Right lobe of liver (tissue), 6 donors: ENCODE results near the gene KIAA0513. TPM values are rescaled to one million over a fixed set of nuclear protein-coding genes. Genes with fewer than 3 reads are reported as not detected.

Source experiments
- ATAC-seq, 4 donors: fragments of 200-7000 bp; cut with Tn5 transposase; one replicate each; pipeline ENCODE4 v1.9.1; 2020; ENCODE audit warnings: mild to moderate bottlenecking in 4 of 4, moderate library complexity in 4 of 4
- DNase-seq, 3 donors: peaks; one replicate each; pipeline ENCODE4 v3.0.0-alpha.2; 2020
- H3K27ac ChIP-seq, 3 donors: fragments of 200-600 bp; one replicate each; pipeline ENCODE4 v1.8.0; 2022
- H3K27me3 ChIP-seq, 2 donors: fragments of 200-600 bp; one replicate each; pipeline ENCODE4 v1.8.0; 2022
- H3K36me3 ChIP-seq, 4 donors: fragments of 200-600 bp; sonication (generic) in 1 of 4; one replicate each; pipeline versions ENCODE4 v1.5.1 to v1.8.0; 2017 to 2022; ENCODE audit warnings: control low read depth in 1 of 4
- H3K4me1 ChIP-seq, 4 donors: fragments of 200-600 bp; sonication (generic) in 1 of 4; one replicate each; pipeline versions ENCODE4 v1.5.1 to v1.8.0; 2017 to 2022; ENCODE audit warnings: control low read depth in 1 of 4
- H3K4me3 ChIP-seq, 3 donors: fragments of 200-600 bp; one replicate each; pipeline ENCODE4 v1.8.0; 2022
- H3K9me3 ChIP-seq, 4 donors: fragments of 200-600 bp; sonication (generic) in 1 of 4; one replicate each; pipeline versions ENCODE4 v1.5.1 to v1.8.0; 2017 to 2022; ENCODE audit warnings: control low read depth in 1 of 4
- POLR2A ChIP-seq: fragments of 450-650 bp; IDR thresholded peaks from one replicate; pipeline ENCODE4 v1.6.1; 2017; ENCODE audit warnings: antibody characterized with exemption, mild to moderate bottlenecking
- WGBS: methylation state at CpG from one replicate; pipeline ENCODE4 v1.1.6; 2018; ENCODE audit warnings: low coverage, low lambda C conversion rate; ENCODE audit not compliant: insufficient coverage; ENCODE audit errors: missing lambda C conversion rate; 5-methylcytosine and 5-hydroxymethylcytosine counted together
- intact Hi-C, 2 donors: fragments of 100-400 bp; cut with DNase I; formaldehyde crosslinking; loops; one replicate each; pipeline versions ENCODE4 v1.11.2 to v1.14.1; 2022
- total RNA-seq, 6 experiments: library from RNA; depleted of rRNA in 2 of 6; stranded (reverse); fragments of >200 nt in 2 of 6; fragmentation: NEBNext Ultra II Directional in 3 of 6; extraction: Animal tissue kit (Norgen Biotek cat#: 25700) in 3 of 6; gene quantifications; one replicate each; pipeline versions ENCODE4 v1.1.0 to v1.2.4, GENCODE V29; 2016 to 2023
- TF ChIP-seq, protein P1 (sequence below), 4 donors: fragments of 200-600 bp in 3 of 4; fragments of 450-650 bp in 1 of 4; IDR thresholded peaks; one replicate each; pipeline versions ENCODE4 v1.5.1 to v1.8.0; 2016 to 2022; ENCODE audit warnings: antibody characterized with exemption in 4 of 4, mild to moderate bottlenecking in 2 of 4
- donor health status: DM: no; HTN: yes; CAD: no.
- donor health status: DM: no; HTN: no; CAD: no.
- donor health status: DM: no; HTN: no; CAD: no.
- donor health status: DM: no; HTN: yes; CAD: no.
- donor health status: DM: no; HTN: yes; CAD: no.

The KIAA0513 gene
- total RNA-seq, 6 experiments from 2014 or later, result 2.6 to 7.4 (median 4.7) TPM

DNA sequence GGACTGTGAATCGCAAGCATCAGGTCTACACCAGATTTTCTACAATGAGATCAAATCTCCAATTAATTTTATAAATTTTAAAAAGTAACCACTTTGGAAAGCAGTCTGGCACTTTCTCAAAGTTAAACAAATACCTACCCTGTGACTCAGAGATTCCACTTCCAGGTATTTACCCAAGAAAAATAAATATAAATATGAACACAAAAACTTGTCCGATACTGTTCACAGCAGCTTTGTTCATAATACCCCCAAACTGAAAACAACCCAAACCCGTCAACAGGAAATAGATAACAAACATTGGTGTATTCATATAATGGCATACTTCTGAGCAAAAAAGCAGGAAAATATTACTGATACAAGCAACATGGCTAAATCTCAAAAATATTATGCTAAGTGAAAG lies 28.4 kb upstream of the KIAA0513 start:
- 24% methylated on average over 3 of the region's 3 CpGs for WGBS
- Histone ChIP-seq H3K27me3 (no peaks in the 10 kb centered on the region), H3K4me3 (no peak overlapping the region), H3K36me3 (peaks cover 0 to 7% (median 0%) of the 10 kb centered on the region in 4 donors), H3K27ac (peak overlapping the region; percentile 71 to 86 (median 83)), H3K9me3 (no peaks in the 10 kb centered on the region), H3K4me1 (peaks cover 0 to 57% (median 21%) of the 10 kb centered on the region in 4 donors)
- TF ChIP-seq, protein P1, sequence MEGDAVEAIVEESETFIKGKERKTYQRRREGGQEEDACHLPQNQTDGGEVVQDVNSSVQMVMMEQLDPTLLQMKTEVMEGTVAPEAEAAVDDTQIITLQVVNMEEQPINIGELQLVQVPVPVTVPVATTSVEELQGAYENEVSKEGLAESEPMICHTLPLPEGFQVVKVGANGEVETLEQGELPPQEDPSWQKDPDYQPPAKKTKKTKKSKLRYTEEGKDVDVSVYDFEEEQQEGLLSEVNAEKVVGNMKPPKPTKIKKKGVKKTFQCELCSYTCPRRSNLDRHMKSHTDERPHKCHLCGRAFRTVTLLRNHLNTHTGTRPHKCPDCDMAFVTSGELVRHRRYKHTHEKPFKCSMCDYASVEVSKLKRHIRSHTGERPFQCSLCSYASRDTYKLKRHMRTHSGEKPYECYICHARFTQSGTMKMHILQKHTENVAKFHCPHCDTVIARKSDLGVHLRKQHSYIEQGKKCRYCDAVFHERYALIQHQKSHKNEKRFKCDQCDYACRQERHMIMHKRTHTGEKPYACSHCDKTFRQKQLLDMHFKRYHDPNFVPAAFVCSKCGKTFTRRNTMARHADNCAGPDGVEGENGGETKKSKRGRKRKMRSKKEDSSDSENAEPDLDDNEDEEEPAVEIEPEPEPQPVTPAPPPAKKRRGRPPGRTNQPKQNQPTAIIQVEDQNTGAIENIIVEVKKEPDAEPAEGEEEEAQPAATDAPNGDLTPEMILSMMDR (IDR thresholded peaks at IDR 0.05), result no peak
- no peak for DNase-seq
- ATAC-seq, result peak in 3 of 4 donors; percentile 6 to 18 (median 16)
- intact Hi-C loops, result no loop called here

DNA sequence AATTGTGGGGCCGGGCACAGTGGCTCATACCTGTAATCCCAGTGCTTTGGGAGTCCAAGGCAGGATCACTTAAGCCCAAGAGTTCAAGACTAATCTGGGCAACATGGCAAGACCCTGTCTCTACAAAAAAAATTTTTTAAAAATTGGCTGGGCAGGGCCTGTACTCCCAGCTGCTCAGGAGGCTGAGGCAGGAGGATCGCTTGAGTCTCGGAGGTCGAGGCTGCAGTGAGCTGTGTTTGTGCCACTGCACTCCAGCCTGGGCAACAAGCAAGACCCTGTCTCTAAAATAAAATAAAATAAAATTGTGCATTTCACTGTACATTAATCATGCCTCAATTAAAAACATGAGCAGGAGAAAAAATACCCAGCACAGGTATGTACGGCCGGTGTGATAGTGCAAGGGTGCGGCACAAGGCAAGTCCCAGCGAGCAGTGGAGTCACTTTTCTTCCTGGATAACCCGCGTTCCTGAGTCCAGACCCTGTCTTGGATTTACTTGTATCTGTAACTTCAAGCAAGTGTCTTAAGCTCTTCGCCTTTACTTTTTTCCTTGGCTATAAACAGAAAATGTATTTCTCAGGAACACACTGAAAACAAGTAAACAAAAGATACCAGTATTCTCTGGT lies 27.6 kb upstream of the KIAA0513 start:
- ATAC-seq (no peak), DNase-seq (peak in 1 of 3 donors; percentile 18)
- intact Hi-C loops, result no loop called here
- Histone ChIP-seq H3K4me3 (no peak overlapping the region), H3K27ac (peak overlapping the region; percentile 71 to 86 (median 83)), H3K9me3 (no peaks in the 10 kb centered on the region), H3K4me1 (peaks cover 0 to 52% (median 18%) of the 10 kb centered on the region in 4 donors), H3K36me3 (peaks cover 0 to under 1% (median 0%) of the 10 kb centered on the region in 4 donors), H3K27me3 (no peaks in the 10 kb centered on the region)
- TF ChIP-seq POLR2A, result no peak
- TF ChIP-seq, protein P1 (IDR thresholded peaks at IDR 0.05), result no peak
- WGBS, result 88% methylated on average over 9 of the region's 11 CpGs

DNA sequence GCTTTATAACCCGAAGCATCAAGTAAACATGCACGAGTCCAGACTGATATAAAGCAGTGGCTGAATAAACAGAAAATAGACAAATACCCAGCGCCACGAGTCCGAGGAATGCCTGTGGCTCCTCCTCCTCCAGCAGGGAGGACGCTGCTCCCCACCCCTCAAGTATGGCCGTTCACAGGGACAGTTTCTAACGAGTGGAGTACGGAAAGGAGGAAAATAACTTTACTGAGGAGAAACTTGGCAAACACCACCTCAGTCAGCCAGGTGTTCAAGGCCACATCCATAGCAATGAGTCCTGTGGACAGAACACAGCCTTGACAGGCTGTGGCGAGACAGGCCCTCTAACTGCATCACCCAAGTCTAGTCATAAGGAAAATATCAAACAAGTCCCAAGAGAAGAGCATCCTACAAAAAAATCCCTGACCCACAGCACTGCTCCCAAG lies 25.5 kb upstream of the KIAA0513 start:
- ATAC-seq (peak; percentile 51 to 74 (median 64)), DNase-seq (peak; percentile 35 to 67 (median 53))
- no peak for TF ChIP-seq POLR2A
- TF ChIP-seq, protein P1 (IDR thresholded peaks at IDR 0.05), result no peak
- WGBS, result 20% methylated on average over 10 of the region's 10 CpGs
- Histone ChIP-seq H3K4me1 (peaks cover 0 to 62% (median 26%) of the 10 kb centered on the region in 4 donors), H3K27me3 (no peaks in the 10 kb centered on the region), H3K4me3 (no peak overlapping the region), H3K9me3 (no peaks in the 10 kb centered on the region), H3K27ac (peak overlapping the region; percentile 71 to 86 (median 83)), H3K36me3 (no peaks in the 10 kb centered on the region)
- intact Hi-C loops, result no loop called here

DNA sequence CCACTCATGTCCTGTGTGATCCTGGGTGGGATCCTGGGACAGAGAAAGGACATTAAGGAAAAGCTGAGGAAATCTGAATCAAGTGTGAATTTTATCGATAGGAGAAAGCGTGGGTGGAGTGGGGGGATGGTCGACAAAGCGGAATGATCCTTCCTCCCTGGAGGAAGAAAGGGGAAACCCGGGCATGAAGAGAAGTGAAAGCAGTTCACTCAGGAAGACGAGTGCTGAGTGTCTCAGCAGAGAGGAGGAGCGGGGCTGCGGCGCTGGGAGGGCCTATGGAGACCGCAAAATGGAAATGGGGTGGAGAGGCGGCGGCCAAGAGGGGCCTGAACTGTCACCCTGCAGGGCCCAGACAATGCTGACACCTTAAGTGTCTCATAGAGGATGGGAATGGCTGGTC lies 25.0 kb upstream of the KIAA0513 start:
- peak; percentile 7 to 41 (median 22) for ATAC-seq

More for the DNA sequence above, 25.0 kb upstream of the KIAA0513 start:
- H3K9me3 ChIP-seq, result no peaks in the 10 kb centered on the region
- H3K36me3 ChIP-seq, result no peaks in the 10 kb centered on the region
- peak in 1 of 3 donors; percentile 49 for DNase-seq
- no peaks in the 10 kb centered on the region for H3K27me3 ChIP-seq
- WGBS, result 58% methylated on average over 10 of the region's 12 CpGs
- peak overlapping the region; percentile 71 to 86 (median 83) for H3K27ac ChIP-seq
- no peak overlapping the region for H3K4me3 ChIP-seq
- H3K4me1 ChIP-seq, result peaks cover 0 to 67% (median 27%) of the 10 kb centered on the region in 4 donors
- intact Hi-C loops, result no loop called here
- TF ChIP-seq POLR2A, result no peak
- TF ChIP-seq, protein P1 (IDR thresholded peaks at IDR 0.05), result no peak
